ENCODE data around the gene HS1BP3. TPM values are rescaled to one million over a fixed set of nuclear protein-coding genes. Genes with fewer than 3 reads are reported as not detected.

HS1BP3 gene
- total RNA-seq, 1 donor: 25.9 TPM

DNA sequence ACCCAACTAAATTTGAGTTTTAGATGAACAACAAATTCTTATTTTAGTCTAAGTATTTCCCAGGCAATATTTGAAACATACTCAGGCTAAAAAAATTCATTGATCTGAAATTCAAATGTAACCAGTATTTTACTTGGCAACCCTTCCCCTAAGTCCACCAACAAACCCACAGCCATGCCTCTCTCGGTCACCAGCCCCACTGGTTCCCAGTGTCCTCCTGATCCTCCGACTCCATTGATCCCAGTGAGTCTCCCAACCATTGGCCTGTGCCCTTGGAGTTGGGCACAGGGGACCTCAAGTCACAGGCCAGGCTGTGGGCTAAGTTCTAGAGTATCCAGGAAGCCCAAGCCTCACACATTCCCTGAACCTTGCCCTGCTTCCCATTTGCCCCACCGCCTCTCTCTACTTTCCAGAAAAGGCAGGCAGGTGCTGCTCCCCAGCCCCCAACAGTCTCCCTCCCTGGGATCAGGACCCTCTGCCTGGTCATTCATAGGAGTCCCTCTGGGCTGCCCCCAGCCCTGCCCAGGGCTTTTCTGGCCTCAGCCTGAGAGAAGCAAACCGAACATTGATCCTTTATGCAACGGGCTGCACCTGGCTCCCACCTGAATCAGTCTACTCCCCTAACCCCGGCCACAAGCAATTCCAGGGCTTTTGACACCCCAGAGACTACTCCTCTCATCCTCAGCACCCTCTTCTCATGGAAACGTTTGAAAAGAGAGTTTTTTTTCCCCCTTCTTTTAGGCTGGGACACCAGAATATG is 81.3 kb downstream of the HS1BP3 start:
- DNase-seq (ENCODE audit: low read depth): no peak
- TF ChIP-seq, protein P1, sequence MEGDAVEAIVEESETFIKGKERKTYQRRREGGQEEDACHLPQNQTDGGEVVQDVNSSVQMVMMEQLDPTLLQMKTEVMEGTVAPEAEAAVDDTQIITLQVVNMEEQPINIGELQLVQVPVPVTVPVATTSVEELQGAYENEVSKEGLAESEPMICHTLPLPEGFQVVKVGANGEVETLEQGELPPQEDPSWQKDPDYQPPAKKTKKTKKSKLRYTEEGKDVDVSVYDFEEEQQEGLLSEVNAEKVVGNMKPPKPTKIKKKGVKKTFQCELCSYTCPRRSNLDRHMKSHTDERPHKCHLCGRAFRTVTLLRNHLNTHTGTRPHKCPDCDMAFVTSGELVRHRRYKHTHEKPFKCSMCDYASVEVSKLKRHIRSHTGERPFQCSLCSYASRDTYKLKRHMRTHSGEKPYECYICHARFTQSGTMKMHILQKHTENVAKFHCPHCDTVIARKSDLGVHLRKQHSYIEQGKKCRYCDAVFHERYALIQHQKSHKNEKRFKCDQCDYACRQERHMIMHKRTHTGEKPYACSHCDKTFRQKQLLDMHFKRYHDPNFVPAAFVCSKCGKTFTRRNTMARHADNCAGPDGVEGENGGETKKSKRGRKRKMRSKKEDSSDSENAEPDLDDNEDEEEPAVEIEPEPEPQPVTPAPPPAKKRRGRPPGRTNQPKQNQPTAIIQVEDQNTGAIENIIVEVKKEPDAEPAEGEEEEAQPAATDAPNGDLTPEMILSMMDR (IDR thresholded peaks at IDR 0.05; ENCODE audit: insufficient read depth, low read depth, low read length): no peak

DNA sequence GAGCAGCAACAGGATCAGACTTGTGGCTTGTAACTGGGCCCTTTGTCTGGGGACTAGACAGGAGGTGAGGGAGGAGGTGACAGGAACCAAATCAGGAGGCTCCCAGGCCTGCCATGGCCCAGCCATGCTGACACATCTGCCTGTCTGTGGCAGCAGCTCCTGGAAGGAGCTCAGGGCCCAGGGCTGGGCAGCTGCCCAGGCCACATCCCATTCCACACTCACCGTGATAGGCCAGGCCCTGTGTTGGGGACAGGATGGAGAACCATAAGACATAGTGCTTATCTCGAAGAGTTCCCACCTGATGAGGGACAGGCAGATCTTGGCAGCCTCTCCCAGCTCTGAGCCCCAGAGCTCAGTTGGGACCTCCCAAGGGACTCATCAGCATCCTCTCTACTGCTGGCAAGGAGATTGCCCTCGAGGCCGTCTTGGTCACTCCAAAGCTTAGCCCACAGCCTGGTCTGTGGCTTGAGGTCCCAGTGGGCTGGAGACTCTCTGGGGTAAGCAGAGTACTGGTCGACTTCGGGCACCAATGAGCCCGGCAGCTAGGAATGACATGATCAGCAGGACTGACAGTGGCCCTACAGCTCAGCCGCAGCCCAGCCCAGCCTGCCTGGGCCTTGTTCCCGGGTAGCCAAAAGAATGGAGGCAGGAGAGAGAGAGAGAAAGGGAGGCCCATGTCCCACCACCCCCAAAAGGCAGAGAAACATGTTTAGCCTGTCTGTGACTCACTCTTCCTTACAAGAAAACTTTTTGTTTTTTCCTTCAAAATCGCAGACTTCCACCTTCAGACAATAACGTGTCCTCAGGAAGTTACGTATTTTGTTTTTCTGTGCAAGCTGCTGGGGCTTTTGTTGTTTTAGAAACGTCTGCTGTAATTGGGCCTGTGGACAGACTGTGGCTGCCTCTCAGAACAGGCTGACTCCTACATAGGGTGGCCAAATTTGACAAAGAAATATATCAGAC is 82.1 kb downstream of the HS1BP3 start:
- DNase-seq (ENCODE audit: low read depth): no peak
- H3K4me3 ChIP-seq (ENCODE audit: low read depth, low read length): no peak overlapping the region
- TF ChIP-seq, protein P1 (IDR thresholded peaks at IDR 0.05; ENCODE audit: insufficient read depth, low read depth, low read length): no peak

More for the DNA sequence above, 81.3 kb downstream of the HS1BP3 start:
- no peak overlapping the region for H3K4me3 ChIP-seq (ENCODE audit: low read depth, low read length)

DNA sequence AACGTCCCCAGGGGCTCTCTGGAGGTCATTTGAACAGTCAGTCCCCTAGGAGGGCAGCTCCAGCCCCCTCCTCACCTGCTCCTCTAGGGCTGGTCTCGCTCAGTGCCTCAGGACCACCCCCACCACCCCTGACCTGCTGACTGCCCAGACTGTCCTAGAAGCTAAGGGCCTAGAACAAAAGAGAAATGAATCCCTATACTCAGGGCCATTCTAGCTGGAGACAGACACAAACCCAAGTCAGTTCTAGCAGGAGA is 83.0 kb downstream of the HS1BP3 start:
- TF ChIP-seq, protein P1 (IDR thresholded peaks at IDR 0.05; ENCODE audit: insufficient read depth, low read depth, low read length): no peak
- DNase-seq (ENCODE audit: low read depth): no peak
- no peak overlapping the region for H3K4me3 ChIP-seq (ENCODE audit: low read depth, low read length)

Other genes with a start within 250 kb of the HS1BP3 start
- 142 and 195 TPM in 2 replicates for gene RHOB, start 204.0 kb downstream of the HS1BP3 start, total RNA-seq
- gene GDF7, start 16.0 kb upstream of the HS1BP3 start, total RNA-seq: 12.1 and 12.2 TPM in 2 replicates
- gene LDAH, start 172.0 kb upstream of the HS1BP3 start, total RNA-seq: 11.0 and 25.0 TPM in 2 replicates